Keratinocyte (primary cell): Measurements from ENCODE around the gene GALNT9. TPM values are rescaled to one million over a fixed set of nuclear protein-coding genes. Genes with fewer than 3 reads are reported as not detected.

Experiments used
- DNase-seq: peaks from one replicate; pipeline ENCODE4 v3.0.0-alpha.2; 2011; ENCODE audit warnings: low read depth, missing footprints, low spot score
- FAIRE-seq: peaks from 2 replicates; lab custom pipeline; 2011; peaks lifted over from hg19 to GRCh38; lab: Jason Lieb, UNC
- H2AFZ ChIP-seq: 2 replicates; pipeline ENCODE4 v1.6.0; 2012; ENCODE audit warnings: low read length, control low read depth, inconsistent platforms; ENCODE audit not compliant: control insufficient read depth
- H3K27ac ChIP-seq: 2 replicates; pipeline ENCODE4 v1.5.1; 2011; ENCODE audit warnings: low read length; ENCODE audit not compliant: control insufficient read depth, insufficient read depth
- H3K27me3 ChIP-seq: 3 replicates; pipeline ENCODE4 v1.6.0; 2011; ENCODE audit warnings: low read length; ENCODE audit not compliant: control insufficient read depth, insufficient read depth; ENCODE audit errors: extremely low read depth
- H3K36me3 ChIP-seq, 2 experiments: 2 replicates in 1 of 2; 3 replicates in 1 of 2; pipeline ENCODE4 v1.5.1; 2011; ENCODE audit warnings: low read length in 2 of 2, mild to moderate bottlenecking in 1 of 2; ENCODE audit not compliant: control insufficient read depth in 2 of 2, insufficient read depth in 2 of 2; ENCODE audit errors: extremely low read depth in 1 of 2
- H3K4me1 ChIP-seq: 3 replicates; pipeline ENCODE4 v1.5.1; 2011; ENCODE audit warnings: low read length; ENCODE audit not compliant: control insufficient read depth, insufficient read depth; ENCODE audit errors: extremely low read depth
- H3K4me2 ChIP-seq: 3 replicates; pipeline ENCODE4 v1.6.0; 2011; ENCODE audit warnings: low read depth, low read length; ENCODE audit not compliant: control insufficient read depth, insufficient read depth; ENCODE audit errors: extremely low read depth
- H3K4me3 ChIP-seq, 3 experiments: fragments of 200-600 bp in 1 of 3; sonication (generic) in 1 of 3; 2 replicates in 2 of 3; 3 replicates in 1 of 3; pipeline ENCODE4 v1.5.1; 2011 to 2016; ENCODE audit warnings: low read length in 3 of 3, mild to moderate bottlenecking in 3 of 3, control low read depth in 2 of 3, inconsistent platforms in 1 of 3, low read depth in 1 of 3, mixed read lengths in 1 of 3, mixed run types in 1 of 3, moderate library complexity in 1 of 3; ENCODE audit not compliant: control insufficient read depth in 2 of 3, insufficient read depth in 2 of 3; ENCODE audit errors: extremely low read depth in 1 of 3
- H3K79me2 ChIP-seq: 2 replicates; pipeline ENCODE4 v1.6.0; 2012; ENCODE audit warnings: low read length; ENCODE audit not compliant: control insufficient read depth, insufficient read depth
- H3K9ac ChIP-seq: 3 replicates; pipeline ENCODE4 v1.6.0; 2011; ENCODE audit warnings: low read length; ENCODE audit not compliant: control insufficient read depth, insufficient read depth; ENCODE audit errors: extremely low read depth
- H3K9me1 ChIP-seq: 3 replicates; pipeline ENCODE4 v1.6.0; 2011; ENCODE audit warnings: low read length; ENCODE audit not compliant: control insufficient read depth, insufficient read depth; ENCODE audit errors: extremely low read depth
- H3K9me3 ChIP-seq: 2 replicates; pipeline ENCODE4 v1.5.1; 2012; ENCODE audit warnings: low read depth, low read length; ENCODE audit not compliant: control insufficient read depth
- H4K20me1 ChIP-seq: 3 replicates; pipeline ENCODE4 v1.6.0; 2011; ENCODE audit warnings: low read length; ENCODE audit not compliant: control insufficient read depth, insufficient read depth; ENCODE audit errors: extremely low read depth
- EZH2 ChIP-seq: IDR thresholded peaks from one replicate; pipeline ENCODE4 v1.6.1; 2012; ENCODE audit warnings: inconsistent platforms, mild to moderate bottlenecking, low read length, moderate library complexity
- dilution Hi-C: fragments of 300-500 bp; cut with MboI; formaldehyde crosslinking; loops from one replicate; pipeline ENCODE4 v1.7.0; 2020; ENCODE audit warnings: low sequenced_read_pairs; ENCODE audit not compliant: extremely low pct_ligation_motif_present
- polyA plus RNA-seq, 5 experiments: library from polyadenylated mRNA; depleted of rRNA in 3 of 5; stranded (reverse) in 3 of 5; stranded (forward) in 1 of 5; unstranded in 1 of 5; fragments of >200 nt; gene quantifications; 1 replicate in 1 of 5; 2 replicates in 3 of 5; 3 replicates in 1 of 5; pipeline versions ENCODE4 v1.2.1 to v1.2.3, GENCODE V29; 2011 to 2012; ENCODE audit warnings: missing spikeins in 2 of 5, low read depth in 1 of 5, low replicate concordance in 1 of 5
- TF ChIP-seq, protein P1 (sequence below), 3 experiments: IDR thresholded peaks in 1 of 3; conservative IDR thresholded peaks in 1 of 3; optimal IDR thresholded peaks in 1 of 3; 2 replicates in 2 of 3; 3 replicates in 1 of 3; pipeline versions ENCODE3 to v1.5.1; 2011; ENCODE audit warnings: low read length in 3 of 3, mild to moderate bottlenecking in 3 of 3, moderate library complexity in 2 of 3, control low read depth in 1 of 3, inconsistent platforms in 1 of 3; ENCODE audit not compliant: insufficient read depth in 2 of 3; ENCODE audit errors: extremely low read depth in 1 of 3

GALNT9 gene
- polyA plus RNA-seq, 1 donor (not counting 4 experiments of a cell fraction or from before 2014, with no cell fraction given): not detected

DNA sequence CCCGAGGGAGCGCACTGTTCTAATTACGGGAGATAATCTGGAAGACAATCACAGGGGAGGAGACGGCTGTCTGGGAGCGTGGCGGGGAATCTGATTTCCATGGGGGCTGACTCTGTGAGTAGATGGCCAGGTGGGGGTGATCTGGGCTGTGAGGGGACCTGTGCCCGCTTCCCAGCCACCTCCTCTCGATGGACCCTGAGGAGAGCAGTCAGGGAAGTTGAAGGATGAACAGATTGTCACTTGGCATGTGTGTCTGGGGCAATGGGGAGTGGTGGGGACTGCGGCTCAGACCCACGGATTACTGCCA is 22.6 kb downstream of the GALNT9 start:
- DNase-seq (no peak), FAIRE-seq (no peak)
- dilution Hi-C loops: no loop called here
- H2AFZ ChIP-seq: no peak overlapping the region
- no peaks in the 10 kb centered on the region for H3K36me3 ChIP-seq
- H3K4me1 ChIP-seq: no peaks in the 10 kb centered on the region
- no peak overlapping the region for H3K27ac ChIP-seq
- H3K79me2 ChIP-seq: no peaks in the 10 kb centered on the region
- no peak overlapping the region for H3K9ac ChIP-seq
- H4K20me1 ChIP-seq: no peaks in the 10 kb centered on the region
- H3K9me1 ChIP-seq: no peaks in the 10 kb centered on the region
- no peak for TF ChIP-seq EZH2
- TF ChIP-seq, protein P1, sequence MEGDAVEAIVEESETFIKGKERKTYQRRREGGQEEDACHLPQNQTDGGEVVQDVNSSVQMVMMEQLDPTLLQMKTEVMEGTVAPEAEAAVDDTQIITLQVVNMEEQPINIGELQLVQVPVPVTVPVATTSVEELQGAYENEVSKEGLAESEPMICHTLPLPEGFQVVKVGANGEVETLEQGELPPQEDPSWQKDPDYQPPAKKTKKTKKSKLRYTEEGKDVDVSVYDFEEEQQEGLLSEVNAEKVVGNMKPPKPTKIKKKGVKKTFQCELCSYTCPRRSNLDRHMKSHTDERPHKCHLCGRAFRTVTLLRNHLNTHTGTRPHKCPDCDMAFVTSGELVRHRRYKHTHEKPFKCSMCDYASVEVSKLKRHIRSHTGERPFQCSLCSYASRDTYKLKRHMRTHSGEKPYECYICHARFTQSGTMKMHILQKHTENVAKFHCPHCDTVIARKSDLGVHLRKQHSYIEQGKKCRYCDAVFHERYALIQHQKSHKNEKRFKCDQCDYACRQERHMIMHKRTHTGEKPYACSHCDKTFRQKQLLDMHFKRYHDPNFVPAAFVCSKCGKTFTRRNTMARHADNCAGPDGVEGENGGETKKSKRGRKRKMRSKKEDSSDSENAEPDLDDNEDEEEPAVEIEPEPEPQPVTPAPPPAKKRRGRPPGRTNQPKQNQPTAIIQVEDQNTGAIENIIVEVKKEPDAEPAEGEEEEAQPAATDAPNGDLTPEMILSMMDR (optimal IDR thresholded peaks at IDR 0.05 in 1 of 3, IDR thresholded peaks at IDR 0.05 in 1 of 3, conservative IDR thresholded peaks at IDR 0.05 in 1 of 3; ENCODE audit: extremely low read depth in 1 of 3, insufficient read depth in 2 of 3, low read length in 3 of 3): no peak
- peaks cover 6% of the 10 kb centered on the region for H3K9me3 ChIP-seq
- H3K4me2 ChIP-seq: no peak overlapping the region
- no peaks in the 10 kb centered on the region for H3K27me3 ChIP-seq
- no peak overlapping the region for H3K4me3 ChIP-seq

DNA sequence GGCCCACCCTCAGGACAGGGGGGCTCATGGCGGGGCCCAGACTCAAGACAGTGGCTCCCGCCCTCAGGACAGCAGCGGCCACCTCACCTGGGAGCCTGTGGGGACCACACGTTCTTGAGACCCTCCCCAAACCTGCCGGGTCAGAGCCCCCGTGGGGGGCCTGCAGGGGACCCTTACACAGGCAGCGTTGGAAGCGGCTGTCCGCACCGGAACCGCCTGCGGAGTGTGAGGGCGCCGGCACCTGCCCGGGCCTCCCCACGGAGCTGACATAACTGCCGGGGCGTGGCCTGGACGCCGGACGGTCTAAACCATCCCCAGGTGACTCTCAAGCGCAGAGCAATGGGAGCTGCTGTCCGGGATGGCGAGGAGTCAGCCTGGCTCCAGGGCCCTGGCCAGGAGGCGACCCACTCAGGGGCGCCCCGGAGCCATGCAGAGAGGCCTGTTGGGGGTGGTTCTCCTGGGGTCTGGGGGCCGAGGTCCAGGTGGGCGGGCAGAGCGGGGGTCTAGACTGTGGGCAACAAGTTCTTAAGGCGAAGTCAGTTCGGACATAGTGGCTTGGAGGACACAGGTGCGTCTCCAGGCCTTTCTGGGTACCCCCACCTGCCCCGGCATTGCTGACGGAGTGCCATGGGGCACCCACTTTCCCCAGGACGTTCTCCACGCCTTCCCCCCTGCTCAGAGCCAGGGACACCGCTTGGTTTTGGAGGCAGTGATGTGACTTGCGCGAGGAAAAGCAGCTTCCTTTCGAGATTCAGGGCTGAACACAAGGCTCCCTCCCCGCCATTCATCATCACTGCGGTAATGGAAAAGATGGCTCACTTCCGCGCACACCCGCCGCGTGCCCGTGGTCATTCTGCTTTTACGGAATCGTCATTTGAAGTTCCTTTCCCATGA is 23.2 kb downstream of the GALNT9 start:
- DNase-seq (no peak), FAIRE-seq (no peak)
- Histone ChIP-seq H3K9ac (no peak overlapping the region), H3K4me3 (no peak overlapping the region), H3K27me3 (no peaks in the 10 kb centered on the region), H4K20me1 (no peaks in the 10 kb centered on the region), H2AFZ (no peak overlapping the region), H3K9me1 (no peaks in the 10 kb centered on the region), H3K9me3 (peaks cover 2% of the 10 kb centered on the region), H3K4me1 (no peaks in the 10 kb centered on the region), H3K4me2 (no peak overlapping the region), H3K27ac (no peak overlapping the region), H3K36me3 (no peaks in the 10 kb centered on the region), H3K79me2 (no peaks in the 10 kb centered on the region)
- dilution Hi-C loops: no loop called here
- TF ChIP-seq, protein P1 (optimal IDR thresholded peaks at IDR 0.05 in 1 of 3, IDR thresholded peaks at IDR 0.05 in 1 of 3, conservative IDR thresholded peaks at IDR 0.05 in 1 of 3; ENCODE audit: extremely low read depth in 1 of 3, insufficient read depth in 2 of 3, low read length in 3 of 3): no peak
- TF ChIP-seq EZH2: no peak
